ENCODE data around the gene NQO2. TPM values are rescaled to one million over a fixed set of nuclear protein-coding genes. Genes with fewer than 3 reads are reported as not detected.
"Not testable (repeated sequence)": the region's sequence is repeated elsewhere in the genome, so short reads cannot be mapped to it uniquely, and the experiment has no call there.

Gene NQO2
- total and polyA plus RNA-seq, 2 of the 13 experiments (the other 11 are each of a cell fraction or from before 2014, with no cell fraction given): 32.2 to 56.5 TPM

- ATAC-seq (no peak), FAIRE-seq (no peak), DNase-seq (ENCODE audit: low spot score) (no peak)
- 13% methylated on average over 2 of the region's 2 CpGs for WGBS (ENCODE audit: low lambda C conversion rate)
- ChIA-PET CTCF (ENCODE audit: low intra/inter-chr PET ratio, low total read pairs) (no interaction called here), POLR2A (interaction anchor here (1.3 to 1.4 kb wide), 3 partner anchors 9 to 69 kb away, joined by 3 to 6 read pairs (median 5); partner anchors contain the start of genes BPHL and RIPK1)
- no peak overlapping the region for H3K4me3 ChIP-seq (replicated peaks in 1 of 3; ENCODE audit: insufficient read depth in 1 of 3, low read depth in 2 of 3, low read length in 3 of 3)
- H3K4me2 ChIP-seq (ENCODE audit: low read depth, low read length): no peak overlapping the region
- H2AFZ ChIP-seq (ENCODE audit: low read length): no peak overlapping the region
- no peaks in the 10 kb centered on the region for H3K36me3 ChIP-seq (replicated peaks in 1 of 2; ENCODE audit: control insufficient read depth in 1 of 2, insufficient read depth in 2 of 2, low read length in 2 of 2)
- H3K27me3 ChIP-seq (ENCODE audit: control insufficient read depth in 1 of 2, insufficient read depth in 2 of 2, low read length in 2 of 2): peaks cover 0 to 12% of the 10 kb centered on the region in 2 experiments; a peak in 3 of 5 replicates
- H3K79me2 ChIP-seq (ENCODE audit: insufficient read depth, low read length): no peaks in the 10 kb centered on the region
- intact Hi-C loops (cut with micrococcal nuclease; ENCODE audit: unreplicated experiment): loop anchor here (5.0 to 10.0 kb wide), 3 partner anchors 107 to 1464 kb away; no protein-coding TSS in a partner anchor
- in situ Hi-C loops (cut with HindIII; ENCODE audit: extremely low pct_ligation_motif_present, low pct_unique_long_range_greater_than_20kb): no loop called here
- TF ChIP-seq MAFF (IDR thresholded peaks at IDR 0.05; ENCODE audit: low read depth, low read length) (peak; percentile 88), MAFK (conservative IDR thresholded peaks at IDR 0.05 in 1 of 2, IDR thresholded peaks at IDR 0.05 in 1 of 2; ENCODE audit: low read length in 2 of 2) (peak; percentile 85 to 91), SP2 (CRISPR knock-in tag; IDR thresholded peaks at IDR 0.05) (no peak), ZSCAN20 (CRISPR knock-in tag; IDR thresholded peaks at IDR 0.05; ENCODE audit: borderline replicate concordance) (no peak)
- BruUV-seq (replicated peaks): no TSS peak
- no peak overlapping the region for H3K9ac ChIP-seq (ENCODE audit: insufficient read depth, low read depth, low read length)
- H3K9me3 ChIP-seq (ENCODE audit: low read length): no peaks in the 10 kb centered on the region
- peaks cover 34% of the 10 kb centered on the region for H3K4me1 ChIP-seq (ENCODE audit: insufficient read depth, low read length)
- no peaks in the 10 kb centered on the region for H4K20me1 ChIP-seq (ENCODE audit: insufficient read depth, low read length)
- no peak overlapping the region for H3K27ac ChIP-seq (ENCODE audit: extremely low read length, insufficient read depth, low read length)
Measured at GRCh38 chr6:3058957-3059356, 59.3 kb downstream of the NQO2 start.

DNA sequence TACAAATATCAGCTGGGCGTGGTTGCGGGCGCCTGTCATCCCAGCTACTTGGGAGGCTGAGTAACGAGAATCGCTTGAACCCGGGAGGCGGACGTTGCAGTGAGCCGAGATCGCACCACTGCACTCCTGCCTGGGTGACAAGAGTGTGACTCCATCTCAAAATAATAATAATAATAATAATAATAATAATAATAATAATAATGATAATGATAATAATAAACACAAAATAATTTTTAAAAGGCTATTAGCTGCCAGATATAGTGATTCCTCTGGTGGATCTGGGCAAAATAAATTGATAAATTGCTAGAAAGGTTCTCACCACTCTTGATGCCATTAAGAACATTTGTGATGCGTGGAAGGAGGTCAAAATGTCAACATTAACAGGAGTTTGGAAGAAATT is 60.4 kb downstream of the NQO2 start:
- ATAC-seq; H3K9ac ChIP-seq (ENCODE audit: insufficient read depth, low read depth, low read length); H3K9me3 ChIP-seq (ENCODE audit: low read length); H4K20me1 ChIP-seq (ENCODE audit: insufficient read depth, low read length); DNase-seq (ENCODE audit: low spot score); H3K27ac ChIP-seq (ENCODE audit: extremely low read length, insufficient read depth, low read length); H3K4me2 ChIP-seq (ENCODE audit: low read depth, low read length); H3K79me2 ChIP-seq (ENCODE audit: insufficient read depth, low read length); CTCF ChIA-PET (ENCODE audit: low intra/inter-chr PET ratio, low total read pairs); H3K36me3 ChIP-seq (replicated peaks in 1 of 2; ENCODE audit: control insufficient read depth in 1 of 2, insufficient read depth in 2 of 2, low read length in 2 of 2); H3K4me3 ChIP-seq (replicated peaks in 1 of 3; ENCODE audit: insufficient read depth in 1 of 3, low read depth in 2 of 3, low read length in 3 of 3); BruUV-seq (replicated peaks); in situ Hi-C loops (cut with HindIII; ENCODE audit: extremely low pct_ligation_motif_present, low pct_unique_long_range_greater_than_20kb); H2AFZ ChIP-seq (ENCODE audit: low read length); FAIRE-seq: not testable (repeated sequence)
- WGBS (ENCODE audit: low lambda C conversion rate): 70% methylated on average over 11 of the region's 11 CpGs
- Histone ChIP-seq H3K4me1 (ENCODE audit: insufficient read depth, low read length) (peaks cover 23% of the 10 kb centered on the region), H3K27me3 (ENCODE audit: control insufficient read depth in 1 of 2, insufficient read depth in 2 of 2, low read length in 2 of 2) (peaks cover 0 to 12% of the 10 kb centered on the region in 2 experiments; a peak in 3 of 5 replicates)
- POLR2A ChIA-PET: interaction anchor here (1.3 to 1.4 kb wide), 2 partner anchors 8 to 70 kb away, joined by 5 to 6 read pairs; partner anchors contain the start of gene RIPK1
- intact Hi-C loops (cut with micrococcal nuclease; ENCODE audit: unreplicated experiment): loop anchor here (10.0 kb wide), 1 partner anchor 55 kb away; the partner anchor contains the start of gene BPHL
